Mucosa of gallbladder (tissue), 1 donor: ENCODE results near the gene RUBCN. TPM values are rescaled to one million over a fixed set of nuclear protein-coding genes. Genes with fewer than 3 reads are reported as not detected.
"Not testable (repeated sequence)": the region's sequence is repeated elsewhere in the genome, so short reads cannot be mapped to it uniquely, and the experiment has no call there.

Experiments used
- DNase-seq: peaks from one replicate; pipeline ENCODE4 v3.0.0-alpha.2; 2020; ENCODE audit warnings: low spot score
- total RNA-seq: library from RNA; stranded (reverse); gene quantifications from one replicate; pipeline ENCODE4 v1.2.1, GENCODE V29; 2021
- donor health status: DM: no; HTN: no; CAD: no.

The RUBCN gene
- total RNA-seq, 1 donor from 2014 or later: 29.3 TPM

DNA sequence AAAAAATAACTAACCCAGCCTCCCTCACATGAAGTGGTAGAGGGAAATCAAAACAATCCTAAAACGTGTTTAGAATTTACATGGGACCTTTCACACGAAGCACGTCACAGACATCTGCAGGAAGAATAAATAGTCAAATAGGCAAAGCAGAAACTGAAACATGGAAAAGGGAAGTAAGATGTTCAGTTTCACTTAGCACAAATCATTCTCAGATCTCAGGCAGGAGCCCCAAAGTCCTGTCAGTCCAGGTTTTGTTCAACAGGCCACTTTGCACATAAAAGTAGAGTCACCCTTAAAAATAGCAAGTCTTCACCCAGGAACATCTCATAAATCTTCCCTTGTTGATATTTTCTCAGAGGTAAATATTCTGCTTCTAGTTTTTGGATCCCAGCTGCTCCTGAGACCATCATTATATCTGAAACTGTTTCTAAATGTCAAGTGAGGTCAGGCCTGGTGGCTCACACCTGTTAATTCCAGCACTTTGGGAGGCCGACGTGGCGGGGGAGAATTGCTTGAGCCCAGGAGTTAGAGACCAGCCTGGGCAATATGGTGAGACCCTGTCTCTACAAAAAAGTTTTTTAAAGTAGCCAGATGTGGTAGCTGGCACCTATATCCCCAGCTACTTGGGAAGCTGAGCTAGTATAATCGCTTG, 1.9 kb downstream of the RUBCN start:
- no peak for DNase-seq

DNA sequence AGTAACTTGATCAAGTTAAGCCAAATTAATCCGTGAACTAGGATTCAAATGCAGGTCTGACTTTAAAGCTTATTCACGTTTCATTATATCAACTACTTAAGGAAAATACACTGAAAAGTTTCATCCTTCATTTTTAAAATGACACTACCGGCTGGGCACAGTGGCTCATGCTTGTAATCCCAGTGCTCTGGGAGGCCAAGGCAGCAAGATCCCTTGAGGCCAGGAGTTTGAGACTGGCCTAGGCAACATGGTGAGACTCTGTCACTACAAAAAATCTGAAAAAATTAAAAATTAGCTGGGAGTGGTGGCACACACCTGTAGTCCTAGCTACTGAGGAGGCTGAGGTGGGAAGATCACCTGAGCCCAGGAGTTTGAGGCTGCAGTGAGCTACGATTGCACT, 3.7 kb downstream of the RUBCN start:
- no peak for DNase-seq

DNA sequence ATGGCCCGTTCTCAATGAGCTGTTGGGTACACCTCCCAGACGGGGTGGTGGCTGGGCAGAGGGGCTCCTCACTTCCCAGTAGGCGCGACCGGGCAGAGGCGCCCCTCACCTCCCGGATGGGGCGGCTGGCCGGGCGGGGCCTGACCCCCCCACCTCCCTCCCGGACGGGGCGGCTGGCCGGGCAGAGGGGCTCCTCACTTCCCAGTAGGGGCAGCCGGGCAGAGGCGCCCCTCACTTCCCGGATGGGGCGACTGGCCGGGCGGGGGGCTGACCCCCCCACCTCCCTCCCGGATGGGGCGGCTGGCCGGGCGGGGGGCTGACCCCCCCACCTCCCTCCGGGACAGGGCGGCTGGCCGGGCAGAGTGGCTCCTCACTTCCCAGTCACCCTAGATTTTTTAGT, 5.2 kb downstream of the RUBCN start:
- DNase-seq: not testable (repeated sequence)

DNA sequence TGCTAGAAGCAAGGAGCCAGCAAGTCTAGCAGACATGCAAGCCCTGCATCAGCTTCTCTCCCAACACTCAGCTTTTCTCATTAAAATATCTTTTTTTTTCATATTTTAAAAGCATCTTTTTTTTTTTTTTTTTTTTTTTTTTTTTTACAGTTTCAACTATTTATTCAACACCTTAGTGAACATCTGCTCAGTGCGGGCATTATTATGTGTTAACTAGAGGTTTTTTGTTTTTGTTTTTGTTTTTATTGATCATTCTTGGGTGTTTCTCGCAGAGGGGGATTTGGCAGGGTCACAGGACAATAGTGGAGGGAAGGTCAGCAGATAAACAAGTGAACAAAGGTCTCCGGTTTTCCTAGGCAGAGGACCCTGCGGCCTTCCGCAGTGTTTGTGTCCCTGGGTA, 5.9 kb downstream of the RUBCN start:
- DNase-seq: not testable (repeated sequence)

DNA sequence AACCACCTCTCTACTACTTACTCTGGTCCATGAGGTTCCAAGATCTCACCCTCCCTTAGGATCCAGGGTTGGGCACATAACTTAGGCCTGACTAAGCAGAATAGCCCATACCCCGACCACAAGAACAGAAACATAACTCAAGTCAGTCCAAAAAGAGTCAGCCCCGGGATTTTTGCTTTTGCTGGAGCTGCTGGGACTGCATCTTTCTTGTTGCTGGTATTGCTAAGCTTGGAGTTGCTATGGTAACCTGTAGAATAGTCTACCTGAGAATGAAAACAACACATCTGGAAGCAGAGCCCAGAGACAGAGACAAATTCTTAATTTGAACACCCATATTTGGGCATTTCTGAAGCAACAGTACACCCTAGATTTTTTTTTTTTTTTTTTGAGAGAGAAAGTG, 6.5 kb downstream of the RUBCN start:
- DNase-seq: no peak

DNA sequence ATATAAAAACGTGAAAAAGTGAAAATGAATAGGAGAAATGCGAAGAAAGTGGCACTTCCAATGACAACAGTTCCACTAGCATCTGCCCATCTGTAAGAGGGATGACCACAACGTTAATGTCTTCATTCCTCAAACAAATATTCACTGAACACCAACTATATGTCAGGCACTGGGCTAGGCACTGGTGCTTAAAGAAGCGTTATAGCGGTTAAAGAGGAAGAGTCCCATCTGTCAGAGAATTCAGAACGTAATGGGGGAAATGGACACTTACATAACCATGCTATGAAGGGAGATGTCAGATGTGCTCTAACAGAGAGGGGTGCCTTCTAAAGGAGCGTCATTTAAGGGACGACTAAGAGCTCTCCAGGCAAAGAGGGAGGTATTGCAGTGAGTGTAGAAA, 8.2 kb downstream of the RUBCN start:
- DNase-seq: no peak

DNA sequence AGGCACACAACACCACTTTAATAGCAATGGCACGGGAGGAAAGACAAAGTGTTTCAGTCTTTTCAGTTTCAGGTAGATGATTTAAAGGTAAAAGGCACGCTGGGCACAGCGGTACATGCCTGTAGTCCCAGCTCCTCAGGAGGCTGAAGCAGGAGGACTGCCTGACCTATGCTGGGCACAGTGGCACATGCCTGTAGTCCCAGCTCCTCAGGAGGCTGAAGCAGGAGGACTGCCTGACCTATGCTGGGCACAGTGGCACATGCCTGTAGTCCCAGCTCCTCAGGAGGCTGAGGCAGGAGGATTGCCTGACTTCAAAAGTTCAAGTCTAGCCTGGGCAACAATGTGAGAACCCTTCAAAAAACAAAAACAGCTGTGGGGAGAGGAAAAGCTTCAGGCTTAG, 8.8 kb downstream of the RUBCN start:
- not testable (repeated sequence) for DNase-seq

DNA sequence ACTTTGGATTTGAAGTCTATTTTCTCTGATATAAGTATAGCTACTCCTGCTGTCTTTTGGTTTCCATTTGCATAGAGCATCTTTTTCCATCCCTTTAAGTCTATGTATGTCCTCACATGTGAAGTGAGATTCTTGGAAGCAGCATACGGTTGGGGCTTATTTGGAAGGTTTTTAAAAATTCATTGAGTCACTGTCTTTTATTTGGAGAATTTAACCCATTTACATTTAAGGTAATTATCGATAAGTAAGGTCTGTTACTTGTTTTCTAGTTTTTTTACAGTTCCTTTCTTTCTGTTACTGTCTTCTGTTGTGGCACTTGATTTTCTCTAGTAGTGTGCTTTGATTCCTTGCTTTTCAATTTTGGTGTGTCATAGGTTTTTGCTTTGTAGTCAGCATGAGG, 14.0 kb downstream of the RUBCN start:
- no peak for DNase-seq

DNA sequence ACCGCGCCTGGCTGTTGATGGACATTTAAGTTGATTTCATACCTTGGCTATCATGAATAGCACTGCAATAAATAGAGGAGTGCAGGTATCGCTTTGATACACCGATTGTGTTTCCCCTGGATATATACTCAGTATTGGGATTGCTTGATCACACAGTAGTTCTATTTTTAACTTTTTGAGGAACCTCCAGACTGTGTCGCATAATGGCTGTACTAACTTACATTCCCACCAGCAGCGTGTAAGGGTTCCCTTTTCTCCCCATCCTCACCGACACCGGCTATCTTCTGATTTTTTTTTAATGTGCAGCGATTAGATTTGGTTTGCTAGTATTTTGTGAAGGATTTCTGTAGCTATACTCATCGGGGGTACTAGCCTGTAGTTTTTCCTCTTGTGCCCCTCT, 16.0 kb downstream of the RUBCN start:
- DNase-seq: no peak

DNA sequence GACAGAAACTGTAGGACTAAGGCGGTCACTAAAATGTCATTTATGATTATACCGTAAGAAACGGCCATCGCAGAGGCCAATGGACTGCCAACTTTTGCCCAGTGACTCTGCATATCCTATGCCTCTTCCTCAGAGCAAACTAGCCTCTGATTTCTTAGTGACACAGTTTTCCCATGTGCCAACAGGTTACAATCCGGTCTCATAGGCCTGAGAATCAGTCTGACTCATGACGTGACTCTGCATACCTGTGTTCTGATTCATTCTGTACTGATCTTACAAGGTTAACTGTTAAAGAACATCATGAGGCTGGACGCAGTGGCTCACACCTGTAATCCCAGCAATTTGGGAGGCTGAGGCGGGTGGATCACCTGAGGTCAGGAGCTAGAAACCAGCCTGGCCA, 17.8 kb downstream of the RUBCN start:
- DNase-seq: no peak

DNA sequence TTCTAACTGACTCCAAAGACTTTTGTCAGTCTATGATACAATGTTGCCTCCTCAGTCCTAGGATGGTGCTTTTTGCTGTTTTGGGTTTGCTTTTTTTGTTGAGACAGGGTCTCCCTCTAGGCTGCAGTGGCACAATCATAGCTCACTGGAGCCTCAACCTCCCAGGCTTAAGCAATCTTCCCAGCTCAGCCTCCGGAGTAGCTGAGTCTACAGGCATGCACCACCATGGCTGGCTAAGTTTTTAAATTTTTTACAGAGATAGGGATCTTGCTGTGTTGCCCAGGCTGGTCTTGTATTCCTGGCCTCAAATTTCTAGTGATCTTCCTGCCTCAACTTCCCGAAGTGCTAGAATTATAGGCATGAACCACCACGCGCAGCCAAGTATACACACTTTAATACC, 22.5 kb downstream of the RUBCN start:
- DNase-seq: no peak

DNA sequence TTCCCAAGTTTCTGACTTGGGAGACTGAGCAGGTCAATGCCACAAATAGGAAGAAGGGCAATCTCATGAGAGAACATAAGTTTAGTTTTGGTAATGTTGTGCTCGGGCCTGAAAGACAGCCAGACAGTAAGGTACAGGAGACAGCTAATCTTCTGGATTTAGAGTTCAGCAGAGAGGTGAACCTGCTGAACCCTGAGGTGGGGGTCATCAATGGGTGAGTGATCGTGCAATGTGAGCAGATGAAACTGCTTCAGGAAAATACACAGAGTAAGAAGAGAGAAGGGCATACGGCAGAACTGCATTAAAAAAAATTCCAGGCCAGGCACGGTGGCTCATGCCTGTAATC, 23.3 kb downstream of the RUBCN start:
- DNase-seq: no peak

DNA sequence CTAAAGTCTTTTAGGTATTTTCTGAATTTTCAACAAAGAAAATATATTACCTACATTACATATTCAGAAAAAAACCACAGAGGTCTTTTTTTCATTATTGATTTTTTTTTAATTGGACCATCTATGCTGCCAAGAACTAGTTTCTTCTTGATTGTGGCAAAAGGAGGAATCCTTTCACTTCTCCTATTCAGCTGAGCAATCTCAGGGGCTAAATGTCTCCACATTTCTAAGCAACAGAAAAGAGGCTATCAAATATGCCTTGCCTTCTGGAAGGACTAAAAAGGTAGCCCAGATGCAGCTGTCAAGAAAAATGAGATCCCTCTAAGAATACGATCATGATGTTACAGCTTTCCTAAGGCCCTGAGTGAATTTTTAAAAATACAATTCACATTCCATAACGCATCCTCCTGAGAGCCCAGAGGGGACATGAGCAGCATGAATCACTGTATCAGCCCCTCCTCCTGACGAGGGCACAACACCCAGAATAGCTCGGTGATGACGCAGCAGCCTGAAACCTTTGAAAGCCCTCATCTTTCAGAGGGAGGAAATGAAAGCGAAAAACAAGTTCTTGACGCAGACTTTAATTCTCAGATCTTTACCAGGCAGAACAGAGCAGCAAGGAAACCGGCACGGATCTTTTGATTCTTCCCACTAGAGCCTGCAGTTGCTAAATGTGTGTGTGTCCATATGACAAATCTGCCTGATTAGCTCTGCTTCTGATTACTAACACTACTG, 24.6 kb downstream of the RUBCN start:
- DNase-seq: peak; percentile 90

DNA sequence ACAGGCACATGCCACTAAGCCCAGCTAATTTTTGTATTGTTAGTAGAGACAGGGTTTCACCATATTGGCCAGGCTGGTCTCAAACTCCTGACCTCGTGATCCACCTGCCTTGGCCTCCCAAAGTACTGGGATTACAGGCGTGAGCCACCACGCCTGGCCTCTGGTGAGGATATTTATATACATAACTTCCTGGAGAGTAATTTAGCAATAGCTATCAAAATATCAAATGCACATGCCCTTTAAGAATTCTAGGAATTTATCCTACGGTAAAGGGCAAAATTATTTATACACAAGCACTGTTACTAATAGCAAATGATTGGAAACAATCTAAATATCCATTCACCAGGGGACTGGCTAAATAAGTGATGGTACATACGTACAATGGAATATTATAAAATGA, 25.7 kb downstream of the RUBCN start:
- DNase-seq: not testable (repeated sequence)

DNA sequence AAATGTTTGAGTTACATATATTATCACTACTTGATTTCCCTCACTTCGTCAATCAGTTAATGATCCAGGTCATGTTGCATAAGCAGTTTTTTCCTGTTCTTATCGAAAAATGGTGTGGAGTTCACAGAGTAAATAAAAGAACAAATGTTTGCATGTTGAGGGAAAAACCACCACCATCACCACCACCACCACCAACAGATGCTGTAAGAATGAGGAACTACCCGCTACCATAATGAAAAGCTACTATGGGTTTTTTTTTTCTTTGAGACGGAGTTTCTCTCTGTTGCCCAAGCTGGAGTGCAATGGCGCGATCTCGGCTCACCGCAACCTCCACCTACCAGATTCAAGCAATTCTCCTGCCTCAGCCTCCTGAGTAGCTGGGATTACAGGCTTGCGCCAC, 27.6 kb downstream of the RUBCN start:
- no peak for DNase-seq

DNA sequence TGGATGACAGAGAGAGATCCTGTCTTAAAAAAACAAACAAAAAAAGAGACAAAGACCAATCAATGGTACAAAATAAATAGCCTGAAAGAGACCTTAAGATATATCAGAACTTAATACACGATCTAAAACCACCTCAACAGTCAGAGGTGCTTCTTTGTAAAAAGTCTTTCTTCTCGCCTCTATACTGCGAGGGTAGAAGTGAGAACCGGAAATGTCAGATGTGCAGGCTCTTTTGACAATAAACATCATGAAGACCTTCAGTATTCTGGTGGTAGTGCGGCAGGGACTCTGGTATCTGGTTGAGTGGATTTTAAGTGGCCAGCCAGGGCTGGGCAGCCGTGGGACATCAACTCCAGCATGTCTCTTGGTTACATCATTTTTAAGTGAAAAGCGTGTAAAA, 30.0 kb downstream of the RUBCN start:
- no peak for DNase-seq

DNA sequence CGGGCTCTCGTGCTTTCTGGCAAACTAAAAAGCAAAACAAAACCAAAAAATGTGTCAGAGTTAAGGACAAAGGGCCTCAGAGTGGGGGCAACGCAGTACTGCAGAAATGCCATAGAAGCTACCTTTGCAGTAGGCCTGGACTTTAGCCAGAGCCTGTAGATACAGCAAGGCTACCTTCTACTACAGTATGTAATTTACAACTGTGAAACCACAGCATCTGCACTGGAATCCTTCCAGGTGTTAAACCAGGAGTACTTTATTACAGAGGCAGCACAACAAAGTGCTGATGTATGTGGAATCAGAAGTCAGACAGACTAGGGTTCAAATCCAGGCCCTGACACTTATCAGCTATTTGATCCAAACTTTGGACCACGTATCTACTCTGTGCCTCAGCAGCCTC, 34.9 kb downstream of the RUBCN start:
- DNase-seq: no peak

DNA sequence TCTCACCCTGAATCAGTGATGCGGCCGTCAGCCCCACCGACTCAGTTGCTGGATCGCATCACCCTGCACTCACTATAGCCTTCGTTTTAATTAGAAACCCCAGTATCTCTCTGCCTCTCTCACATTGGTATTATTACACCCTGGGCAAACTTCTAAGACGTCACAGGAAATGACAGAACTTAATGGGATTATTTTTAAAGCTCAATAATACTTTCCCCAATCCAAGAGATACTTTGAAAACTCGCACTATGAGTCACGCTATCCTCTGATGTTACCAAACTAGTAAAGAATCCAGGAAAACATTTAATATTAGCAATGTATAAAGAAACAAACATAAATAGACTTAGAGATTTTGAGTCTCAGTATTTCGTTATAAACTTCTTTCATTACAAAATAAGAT, 36.6 kb downstream of the RUBCN start:
- DNase-seq: no peak

DNA sequence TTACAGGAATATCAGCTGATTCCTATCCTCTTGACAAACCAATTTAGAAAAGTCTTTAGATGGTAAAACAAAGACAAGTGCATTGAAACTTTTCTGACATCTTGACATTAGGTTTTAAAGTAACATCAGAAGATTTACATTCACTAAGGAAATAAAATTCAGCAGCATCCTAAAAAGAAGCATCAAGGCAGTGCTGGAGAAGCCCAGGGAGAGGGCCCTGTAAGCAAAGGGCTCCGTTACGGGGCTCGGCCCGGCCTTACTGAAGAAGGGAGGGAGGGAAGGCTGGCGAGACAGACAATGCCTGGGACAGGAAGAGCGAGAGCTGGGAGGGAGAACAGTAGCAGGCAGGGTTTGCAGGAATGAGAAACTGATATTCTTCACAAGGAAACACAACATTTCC, 39.3 kb downstream of the RUBCN start:
- DNase-seq: no peak

DNA sequence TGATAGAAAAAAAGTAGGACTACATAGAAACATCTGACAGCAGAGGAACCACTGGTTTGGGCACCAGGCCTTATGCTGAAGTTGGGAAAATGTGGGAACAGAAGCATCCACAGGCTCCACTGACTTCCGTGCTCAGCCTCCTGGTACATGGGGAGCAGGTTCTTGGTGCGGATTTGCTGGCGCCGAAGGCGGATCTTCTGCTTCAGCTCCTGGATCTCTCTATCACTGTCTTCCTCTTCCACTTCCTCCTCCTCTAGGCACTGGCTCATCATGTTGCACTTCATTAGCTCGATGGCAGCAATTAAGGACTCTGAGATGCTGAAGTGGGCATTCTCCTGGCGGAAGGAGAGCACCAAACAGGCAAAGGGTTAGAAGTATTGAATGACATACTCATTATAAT, 42.5 kb downstream of the RUBCN start:
- no peak for DNase-seq

DNA sequence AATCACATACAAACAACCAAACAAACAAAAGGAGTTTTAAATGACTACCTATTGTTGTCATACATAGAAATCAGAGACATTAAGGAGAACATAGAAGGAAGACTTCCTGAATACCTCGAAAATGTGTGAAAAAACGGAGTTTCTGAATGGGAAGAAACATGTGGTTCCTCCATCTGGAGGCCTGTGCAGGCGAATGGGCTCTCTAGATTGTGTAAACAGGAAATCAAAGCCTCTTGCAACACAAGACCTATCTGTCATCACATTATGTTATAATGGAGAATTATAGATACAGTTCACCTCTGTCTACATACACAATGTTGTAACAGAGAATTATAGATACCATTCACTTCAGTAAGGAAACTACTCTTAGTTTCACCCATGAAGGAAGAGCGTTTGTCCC, 44.1 kb downstream of the RUBCN start:
- DNase-seq: no peak

DNA sequence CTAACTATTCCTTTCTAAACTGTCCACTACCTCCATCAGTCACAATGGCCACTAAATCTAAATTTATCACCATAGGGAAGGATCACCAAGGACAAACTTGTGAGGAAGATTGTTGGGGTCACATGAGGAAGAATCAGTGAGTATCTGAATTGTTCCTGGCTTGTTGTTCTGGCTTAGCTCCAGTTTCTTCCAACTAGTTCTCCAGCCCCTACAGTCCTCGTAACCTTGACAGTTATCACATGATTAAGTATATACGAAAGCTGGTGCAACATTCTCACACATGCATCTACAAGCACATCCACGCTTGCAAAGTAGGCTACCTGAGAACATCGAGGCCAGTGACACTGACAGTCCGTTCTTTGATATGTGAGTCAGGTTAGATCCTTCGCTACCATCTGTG, 46.0 kb downstream of the RUBCN start:
- no peak for DNase-seq

DNA sequence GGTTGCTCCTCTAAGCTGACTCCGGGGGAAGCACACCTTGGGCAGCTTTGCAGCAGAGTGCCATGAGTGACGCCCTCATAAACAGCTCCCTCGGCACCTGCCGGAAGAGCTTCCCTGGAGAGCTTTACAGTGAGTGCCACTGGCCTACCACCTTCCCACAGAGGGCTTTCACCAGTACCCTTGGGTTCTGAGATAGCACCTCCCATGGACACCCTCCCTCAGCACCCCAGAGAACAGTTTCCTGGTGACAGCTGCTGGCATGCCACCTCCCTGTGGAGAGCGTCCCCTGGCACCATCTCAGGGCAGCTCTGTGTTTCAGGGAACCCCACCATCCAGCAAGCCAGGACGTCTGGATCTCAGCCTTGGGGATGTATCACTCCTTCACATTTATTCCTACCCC, 49.1 kb downstream of the RUBCN start:
- DNase-seq: no peak

DNA sequence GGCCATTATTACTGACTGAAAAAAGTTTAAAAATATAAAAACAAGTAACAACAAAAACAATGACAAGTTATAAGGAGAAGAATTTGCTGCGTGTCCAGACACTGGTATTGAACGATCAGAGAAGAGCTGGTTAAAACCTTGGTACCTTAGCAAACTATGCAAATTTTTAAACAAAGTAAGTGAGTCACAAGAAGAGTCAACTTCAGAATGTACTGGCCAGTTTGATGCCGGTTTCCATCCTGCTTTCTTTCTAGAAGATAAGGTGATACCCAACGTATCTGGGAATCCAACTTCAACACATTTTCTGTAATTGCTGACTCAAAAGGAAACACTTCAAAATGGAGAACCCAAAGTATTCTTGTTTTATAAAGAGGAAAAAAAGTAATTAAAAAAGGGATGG, 49.8 kb downstream of the RUBCN start:
- no peak for DNase-seq
